Spinal cord (tissue), 10 donors: ENCODE results near the gene WNT2B. TPM values are rescaled to one million over a fixed set of nuclear protein-coding genes. Genes with fewer than 3 reads are reported as not detected.

Source experiments
- DNase-seq, 6 donors: peaks; one replicate each; pipeline versions ENCODE4 v3.0.0 to v3.0.0-alpha.2; 2013 to 2015; ENCODE audit warnings: low spot score in 6 of 6, low read depth in 4 of 6
- H3K27ac ChIP-seq: one replicate; pipeline ENCODE4 v1.5.1; 2013; ENCODE audit warnings: low read depth, low read length, control low read depth
- H3K27me3 ChIP-seq: one replicate; pipeline ENCODE4 v1.6.1; 2013; ENCODE audit warnings: low read length; ENCODE audit not compliant: control insufficient read depth, insufficient read depth
- H3K36me3 ChIP-seq: one replicate; pipeline ENCODE4 v1.6.1; 2013; ENCODE audit warnings: low read length; ENCODE audit not compliant: control insufficient read depth, insufficient read depth
- H3K4me1 ChIP-seq: one replicate; pipeline ENCODE4 v1.6.1; 2013; ENCODE audit warnings: low read length; ENCODE audit not compliant: control insufficient read depth, insufficient read depth
- H3K4me3 ChIP-seq: one replicate; pipeline ENCODE4 v1.5.1; 2013; ENCODE audit warnings: low read depth, low read length, control low read depth
- H3K9me3 ChIP-seq: one replicate; pipeline ENCODE4 v1.6.1; 2013; ENCODE audit warnings: low read length; ENCODE audit not compliant: control insufficient read depth, insufficient read depth
- WGBS: methylation state at CpG from one replicate; pipeline ENCODE4 v1.1.5; 2013; ENCODE audit warnings: missing lambda C conversion rate; ENCODE audit not compliant: insufficient coverage; 5-methylcytosine and 5-hydroxymethylcytosine counted together
- polyA plus RNA-seq, 2 donors: library from polyadenylated mRNA; unstranded; fragments of 120-200 nt; gene quantifications; one replicate each; pipeline ENCODE4 v1.2.1, GENCODE V29; 2013; ENCODE audit not compliant: insufficient read length in 2 of 2
- total RNA-seq, 2 donors: library from RNA; depleted of rRNA in 1 of 2; stranded (reverse); fragments of 120-200 nt in 1 of 2; fragments of >200 nt in 1 of 2; gene quantifications; one replicate each; pipeline versions ENCODE4 v1.2.3 to v1.2.4, GENCODE V29; 2013 to 2014
- donor health status: healthy.

The WNT2B gene
- total and polyA plus RNA-seq, 4 donors: 3.5 to 19.0 (median 10.1) TPM

GRCh38 chr1:112532064-112532463 lies 23.3 kb downstream of the WNT2B start:
- no peaks in the 10 kb centered on the region for H3K4me1 ChIP-seq
- no peaks in the 10 kb centered on the region for H3K9me3 ChIP-seq
- DNase-seq: no peak
- H3K4me3 ChIP-seq: no peak overlapping the region
- 80% methylated on average over 1 of the region's 4 CpGs for WGBS
- H3K36me3 ChIP-seq: peaks cover 3% of the 10 kb centered on the region
- H3K27me3 ChIP-seq: no peaks in the 10 kb centered on the region
- H3K27ac ChIP-seq: no peak overlapping the region

DNA sequence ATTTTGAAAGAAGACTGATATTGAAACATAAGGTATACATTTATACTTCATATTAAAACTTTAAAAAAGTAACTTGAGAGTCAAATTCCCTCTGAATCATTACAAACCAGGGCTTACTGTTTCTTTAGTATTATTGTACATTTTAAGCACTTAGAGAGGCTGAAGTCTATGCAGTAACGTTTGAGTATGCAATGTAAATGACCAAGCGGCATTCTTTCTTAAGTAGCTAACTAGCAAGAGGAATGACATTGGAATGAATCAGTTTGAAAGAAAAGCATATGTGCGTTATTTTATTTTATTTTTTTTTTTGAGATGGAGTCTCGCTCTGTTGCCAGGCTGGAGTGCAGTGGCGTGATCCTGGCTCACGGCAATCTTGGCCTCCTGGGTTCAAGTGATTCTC lies 24.3 kb downstream of the WNT2B start:
- Histone ChIP-seq H3K4me1 (no peaks in the 10 kb centered on the region), H3K36me3 (peaks cover 3% of the 10 kb centered on the region), H3K27ac (no peak overlapping the region), H3K4me3 (no peak overlapping the region), H3K27me3 (no peaks in the 10 kb centered on the region), H3K9me3 (no peaks in the 10 kb centered on the region)
- 97% methylated on average over 5 of the region's 6 CpGs for WGBS
- no peak for DNase-seq

DNA sequence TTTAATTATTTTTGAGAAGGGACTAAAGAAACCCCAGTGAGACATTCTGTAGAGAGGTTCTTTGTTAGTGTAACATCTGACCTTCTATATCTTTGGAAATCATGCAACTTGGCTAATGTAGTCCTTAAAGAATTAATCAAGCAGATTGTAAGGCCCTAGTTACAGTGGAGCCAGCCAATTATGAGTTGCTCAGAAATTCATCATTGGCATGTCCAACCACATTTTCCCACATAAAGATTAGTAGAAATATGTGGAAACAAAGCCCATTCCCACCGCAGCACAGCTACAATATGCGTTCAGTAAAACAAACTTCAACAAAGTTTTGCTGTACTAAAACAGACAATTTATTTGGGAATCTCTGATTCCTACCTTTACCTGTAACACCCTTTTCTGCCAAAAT lies 27.8 kb downstream of the WNT2B start:
- H3K4me3 ChIP-seq: no peak overlapping the region
- no peaks in the 10 kb centered on the region for H3K4me1 ChIP-seq
- 100% methylated on average over 2 of the region's 2 CpGs for WGBS
- H3K36me3 ChIP-seq: peaks cover 13% of the 10 kb centered on the region
- H3K27ac ChIP-seq: no peak overlapping the region
- no peaks in the 10 kb centered on the region for H3K9me3 ChIP-seq
- no peaks in the 10 kb centered on the region for H3K27me3 ChIP-seq
- no peak for DNase-seq

DNA sequence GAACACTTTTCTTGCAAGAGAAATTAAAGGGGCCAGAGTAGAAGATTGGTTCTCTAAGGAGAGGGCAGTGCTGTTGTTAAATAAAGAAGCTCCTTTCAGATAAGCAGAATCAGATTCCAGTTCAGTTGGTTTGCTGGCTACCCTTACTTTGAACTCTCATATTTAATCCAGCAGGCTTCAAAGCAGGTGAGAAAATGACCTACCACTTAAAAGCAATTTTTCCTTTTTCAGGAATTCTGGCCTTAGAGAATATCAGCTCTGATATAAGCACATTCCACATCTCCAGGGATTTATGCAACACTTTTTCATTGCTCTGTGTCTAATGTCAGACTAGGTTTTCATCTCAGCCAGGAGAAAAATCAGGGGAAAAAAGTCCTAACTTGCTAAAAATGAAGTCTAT lies 28.7 kb downstream of the WNT2B start:
- Histone ChIP-seq H3K27ac (no peak overlapping the region), H3K9me3 (no peaks in the 10 kb centered on the region), H3K4me3 (no peak overlapping the region), H3K4me1 (no peaks in the 10 kb centered on the region), H3K27me3 (no peaks in the 10 kb centered on the region), H3K36me3 (peaks cover 13% of the 10 kb centered on the region)
- no peak for DNase-seq

GRCh38 chr1:112538883-112539282 lies 30.1 kb downstream of the WNT2B start:
- Histone ChIP-seq H3K9me3 (no peaks in the 10 kb centered on the region), H3K4me3 (no peak overlapping the region), H3K4me1 (no peaks in the 10 kb centered on the region), H3K27ac (no peak overlapping the region), H3K36me3 (peaks cover 13% of the 10 kb centered on the region), H3K27me3 (no peaks in the 10 kb centered on the region)
- no peak for DNase-seq
- no CpG with 5 or more reads among the region's 3 CpGs for WGBS

DNA sequence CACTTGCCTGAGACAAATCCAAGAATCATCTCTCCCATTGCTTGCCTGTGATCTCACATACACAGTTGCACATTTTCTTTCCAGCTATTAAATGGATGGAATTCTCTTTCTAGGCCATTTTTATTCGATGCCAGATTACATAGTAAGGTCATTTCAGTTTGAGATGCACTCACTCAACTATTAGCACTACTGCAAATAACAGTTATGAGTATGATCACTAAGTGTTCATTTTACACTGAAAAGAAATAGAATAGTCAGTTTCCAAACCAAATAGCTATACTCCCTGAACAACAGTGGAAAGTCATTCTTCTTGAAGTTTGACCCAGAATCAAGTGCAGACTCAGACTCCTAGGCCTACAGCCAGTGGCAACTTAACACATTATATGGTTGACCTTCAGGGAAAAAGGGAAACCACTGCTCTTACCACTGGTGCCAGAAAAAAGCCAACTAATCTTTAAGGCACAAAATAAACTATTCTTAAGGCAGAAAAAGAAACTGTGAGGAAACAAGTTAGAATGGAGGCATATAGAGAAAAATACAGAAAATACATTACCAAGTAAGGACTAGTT lies 31.5 kb downstream of the WNT2B start:
- Histone ChIP-seq H3K4me3 (no peak overlapping the region), H3K36me3 (peaks cover 13% of the 10 kb centered on the region), H3K4me1 (no peaks in the 10 kb centered on the region), H3K9me3 (no peaks in the 10 kb centered on the region), H3K27me3 (no peaks in the 10 kb centered on the region), H3K27ac (no peak overlapping the region)
- WGBS: no CpG with 5 or more reads among the region's 1 CpG
- DNase-seq: peak in 1 of 6 donors; percentile 24

- Histone ChIP-seq H3K9me3 (no peaks in the 10 kb centered on the region), H3K27ac (no peak overlapping the region), H3K4me3 (no peak overlapping the region), H3K27me3 (no peaks in the 10 kb centered on the region), H3K4me1 (no peaks in the 10 kb centered on the region), H3K36me3 (peaks cover 16% of the 10 kb centered on the region)
- no peak for DNase-seq
- no CpG with 5 or more reads among the region's 1 CpG for WGBS
Observed at GRCh38 chr1:112541299-112541698, 32.5 kb downstream of the WNT2B start.

GRCh38 chr1:112542206-112542973 lies 33.6 kb downstream of the WNT2B start:
- H3K36me3 ChIP-seq: peaks cover 18% of the 10 kb centered on the region

GRCh38 chr1:112544011-112544688 lies 35.4 kb downstream of the WNT2B start:
- Histone ChIP-seq H3K36me3 (peaks cover 15% of the 10 kb centered on the region), H3K27ac (no peak overlapping the region), H3K4me3 (no peak overlapping the region), H3K4me1 (no peaks in the 10 kb centered on the region), H3K27me3 (no peaks in the 10 kb centered on the region), H3K9me3 (no peaks in the 10 kb centered on the region)
- no CpG with 5 or more reads among the region's 1 CpG for WGBS
- DNase-seq: no peak

More at GRCh38 chr1:112542206-112542973, 33.6 kb downstream of the WNT2B start:
- H3K27ac ChIP-seq: no peak overlapping the region
- DNase-seq: no peak
- H3K4me3 ChIP-seq: no peak overlapping the region
- WGBS: 83% methylated on average over 6 of the region's 9 CpGs
- no peaks in the 10 kb centered on the region for H3K4me1 ChIP-seq
- H3K9me3 ChIP-seq: no peaks in the 10 kb centered on the region
- H3K27me3 ChIP-seq: no peaks in the 10 kb centered on the region

DNA sequence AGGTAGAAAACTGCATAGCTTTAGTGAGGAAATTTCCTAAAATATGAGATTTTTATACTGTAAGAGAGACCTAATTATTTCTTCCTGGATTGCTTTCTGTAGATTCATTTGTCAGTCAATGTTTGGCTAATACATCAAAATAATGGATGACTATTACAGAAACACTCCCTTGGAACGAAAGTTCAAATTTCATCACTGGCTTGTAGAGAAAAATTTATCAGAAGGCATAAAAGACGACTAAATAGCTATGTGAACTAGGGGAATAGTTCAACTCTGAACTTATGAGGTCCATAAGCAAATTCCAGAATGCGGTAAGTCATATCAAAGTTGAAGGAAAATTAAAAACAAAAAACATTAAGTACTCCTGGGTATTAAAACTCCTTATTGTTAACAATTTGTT lies 36.0 kb downstream of the WNT2B start:
- DNase-seq: no peak
- H3K4me1 ChIP-seq: no peaks in the 10 kb centered on the region
- WGBS: no CpG with 5 or more reads among the region's 3 CpGs
- H3K4me3 ChIP-seq: no peak overlapping the region
- H3K36me3 ChIP-seq: peaks cover 12% of the 10 kb centered on the region
- no peak overlapping the region for H3K27ac ChIP-seq
- H3K9me3 ChIP-seq: no peaks in the 10 kb centered on the region
- no peaks in the 10 kb centered on the region for H3K27me3 ChIP-seq
